Measurements from ENCODE around the gene PIAS4.
"Not testable (repeated sequence)": the region's sequence is repeated elsewhere in the genome, so short reads cannot be mapped to it uniquely, and the experiment has no call there.

The PIAS4 gene
- 9.4 to 27.6 (median 16.8) reads per million in 17 experiments for total RNA-seq

- peak; percentile 98 to 100 (median 100) for DNase-seq
Observed at GRCh38 chr19:4007021-4007835, at the start of gene PIAS4. TSS of gene PIAS4 (plus strand) at chr19:4007736. CDS start at chr19:4007761, 25 bp downstream.

GRCh38 chr19:3958836-3959765 is 48.4 kb upstream of the PIAS4 start:
- DNase-seq, result no peak

- DNase-seq, result no peak
Observed at GRCh38 chr19:3959766-3960131, 47.8 kb upstream of the PIAS4 start.

GRCh38 chr19:3961007-3961406 is 46.5 kb upstream of the PIAS4 start:
- DNase-seq, result no peak

GRCh38 chr19:3963458-3964255 is 43.9 kb upstream of the PIAS4 start:
- no peak for DNase-seq

- no peak for DNase-seq
Observed at GRCh38 chr19:3964256-3965194, 43.0 kb upstream of the PIAS4 start.

GRCh38 chr19:3966051-3967017 is 41.2 kb upstream of the PIAS4 start:
- no peak for DNase-seq

- not testable (repeated sequence) for DNase-seq
Observed at GRCh38 chr19:3967983-3968382, 39.6 kb upstream of the PIAS4 start.

- DNase-seq, result peak in 1 of 4 experiments; percentile 21
Observed at GRCh38 chr19:3968556-3969434, 38.7 kb upstream of the PIAS4 start.

- no peak for DNase-seq
Observed at GRCh38 chr19:3969435-3970312, 37.9 kb upstream of the PIAS4 start.

- no peak for DNase-seq
Observed at GRCh38 chr19:3970313-3970807, 37.2 kb upstream of the PIAS4 start.

- DNase-seq, result peak; percentile 96 to 99 (median 98)
Observed at GRCh38 chr19:3970808-3971598, 36.5 kb upstream of the PIAS4 start, which contains the start of gene DAPK3. TSS of gene DAPK3 (minus strand) at chr19:3971099. CDS start at chr19:3969735, 1,364 bp downstream.

GRCh38 chr19:3975144-3975543 is 32.4 kb upstream of the PIAS4 start:
- DNase-seq, result no peak

GRCh38 chr19:3975637-3976087 is 31.9 kb upstream of the PIAS4 start:
- DNase-seq, result no peak

- no peak for DNase-seq
Observed at GRCh38 chr19:3976495-3977241, 30.9 kb upstream of the PIAS4 start.
